ENCODE results near the gene BTBD7. TPM values are rescaled to one million over a fixed set of nuclear protein-coding genes. Genes with fewer than 3 reads are reported as not detected.
"Not testable (repeated sequence)": the region's sequence is repeated elsewhere in the genome, so short reads cannot be mapped to it uniquely, and the experiment has no call there.

The BTBD7 gene
- total RNA-seq, 2 donors from 2014 or later: 21.9 to 30.5 TPM

- no peak for DNase-seq (ENCODE audit: low spot score)
- peaks cover 55% of the 10 kb centered on the region for H3K36me3 ChIP-seq
- no peak for ATAC-seq (ENCODE audit: insufficient number of reproducible peaks, low FRiP score, low read depth)
- H3K27me3 ChIP-seq (replicated peaks; ENCODE audit: insufficient read depth): no peaks in the 10 kb centered on the region
- no peak for TF ChIP-seq CTCF (IDR thresholded peaks at IDR 0.05)
- no peaks in the 10 kb centered on the region for H3K9me3 ChIP-seq
- no peaks in the 10 kb centered on the region for H3K4me1 ChIP-seq (ENCODE audit: control insufficient read depth in 1 of 2, low read depth in 2 of 2)
- no peak overlapping the region for H3K27ac ChIP-seq
- H3K4me3 ChIP-seq: no peak overlapping the region
These were observed 86.9 kb downstream of the BTBD7 start for GRCh38 chr14:93245764-93246420.

- DNase-seq (ENCODE audit: low spot score) (no peak), ATAC-seq (ENCODE audit: insufficient number of reproducible peaks, low FRiP score, low read depth) (no peak)
- Histone ChIP-seq H3K27ac (no peak overlapping the region), H3K4me3 (no peak overlapping the region), H3K9me3 (no peaks in the 10 kb centered on the region), H3K4me1 (ENCODE audit: control insufficient read depth in 1 of 2, low read depth in 2 of 2) (no peaks in the 10 kb centered on the region), H3K36me3 (peaks cover 32% of the 10 kb centered on the region), H3K27me3 (replicated peaks; ENCODE audit: insufficient read depth) (no peaks in the 10 kb centered on the region)
- no peak for TF ChIP-seq CTCF (IDR thresholded peaks at IDR 0.05)
These were observed 92.2 kb downstream of the BTBD7 start for GRCh38 chr14:93240678-93241000.

GRCh38 chr14:93239869-93240677 is 92.8 kb downstream of the BTBD7 start:
- no peaks in the 10 kb centered on the region for H3K9me3 ChIP-seq

GRCh38 chr14:93234798-93235197 is 98.0 kb downstream of the BTBD7 start:
- ATAC-seq (ENCODE audit: insufficient number of reproducible peaks, low FRiP score, low read depth) (no peak), DNase-seq (ENCODE audit: low spot score) (no peak)
- TF ChIP-seq CTCF (IDR thresholded peaks at IDR 0.05): no peak
- no peaks in the 10 kb centered on the region for H3K9me3 ChIP-seq
- no peaks in the 10 kb centered on the region for H3K27me3 ChIP-seq (replicated peaks; ENCODE audit: insufficient read depth)
- no peak overlapping the region for H3K27ac ChIP-seq
- H3K4me3 ChIP-seq: no peak overlapping the region
- peaks cover 3 to 11% of the 10 kb centered on the region in 2 donors for H3K4me1 ChIP-seq (ENCODE audit: control insufficient read depth in 1 of 2, low read depth in 2 of 2)
- no peaks in the 10 kb centered on the region for H3K36me3 ChIP-seq

More at GRCh38 chr14:93239869-93240677, 92.8 kb downstream of the BTBD7 start:
- Histone ChIP-seq H3K27ac (no peak overlapping the region), H3K27me3 (replicated peaks; ENCODE audit: insufficient read depth) (no peaks in the 10 kb centered on the region), H3K36me3 (peaks cover 27% of the 10 kb centered on the region), H3K4me3 (no peak overlapping the region), H3K4me1 (ENCODE audit: control insufficient read depth in 1 of 2, low read depth in 2 of 2) (no peaks in the 10 kb centered on the region)
- no peak for DNase-seq (ENCODE audit: low spot score)
- no peak for ATAC-seq (ENCODE audit: insufficient number of reproducible peaks, low FRiP score, low read depth)
- no peak for TF ChIP-seq CTCF (IDR thresholded peaks at IDR 0.05)

- not testable (repeated sequence) for H3K27me3 ChIP-seq (replicated peaks; ENCODE audit: insufficient read depth); H3K36me3 ChIP-seq; H3K4me3 ChIP-seq; H3K27ac ChIP-seq; DNase-seq (ENCODE audit: low spot score); ATAC-seq (ENCODE audit: insufficient number of reproducible peaks, low FRiP score, low read depth); H3K9me3 ChIP-seq
- H3K4me1 ChIP-seq (ENCODE audit: control insufficient read depth in 1 of 2, low read depth in 2 of 2): peaks cover 3 to 11% of the 10 kb centered on the region in 2 donors
These were observed 99.8 kb downstream of the BTBD7 start for GRCh38 chr14:93233078-93233477.

Data from thoracic aorta (tissue), 2 donors.